Endodermal cell (in vitro differentiated cells): ENCODE measurements around the gene HIPK1. TPM values are rescaled to one million over a fixed set of nuclear protein-coding genes. Genes with fewer than 3 reads are reported as not detected.

ENCODE experiments used
- DNase-seq: peaks from one replicate; pipeline ENCODE4 v3.0.0-alpha.2; 2017
- H3K27ac ChIP-seq: 2 replicates; pipeline ENCODE4 v1.5.1; 2013; ENCODE audit warnings: mild to moderate bottlenecking, low read depth, low read length, moderate library complexity
- H3K27me3 ChIP-seq: 2 replicates; pipeline ENCODE4 v1.6.1; 2013; ENCODE audit warnings: mild to moderate bottlenecking, low read length, moderate library complexity; ENCODE audit not compliant: insufficient read depth, control insufficient read depth, poor library complexity, severe bottlenecking
- H3K36me3 ChIP-seq: 2 replicates; pipeline ENCODE4 v1.7.0; 2013; ENCODE audit warnings: mild to moderate bottlenecking, low read length, moderate library complexity; ENCODE audit not compliant: control insufficient read depth, insufficient read depth
- H3K4me1 ChIP-seq: one replicate; pipeline ENCODE4 v1.7.0; 2013; ENCODE audit warnings: low read length; ENCODE audit not compliant: control insufficient read depth, insufficient read depth
- H3K4me3 ChIP-seq: 2 replicates; pipeline ENCODE4 v1.5.1; 2013; ENCODE audit warnings: mild to moderate bottlenecking, low read length, moderate library complexity
- H3K9ac ChIP-seq: 2 replicates; pipeline ENCODE4 v1.6.1; 2013; ENCODE audit warnings: mild to moderate bottlenecking, low read length, moderate library complexity; ENCODE audit not compliant: poor library complexity, severe bottlenecking; ENCODE audit errors: extremely low read depth
- H3K9me3 ChIP-seq: 2 replicates; pipeline ENCODE4 v1.6.1; 2013; ENCODE audit warnings: mild to moderate bottlenecking, low read length, moderate library complexity; ENCODE audit not compliant: control insufficient read depth
- H3K27ac Mint-ChIP-seq: 2 replicates; pipeline ENCODE4 v1.8.0; 2020; ENCODE audit warnings: mixed read lengths
- H3K27me3 Mint-ChIP-seq: 2 replicates; pipeline ENCODE4 v1.8.0; 2021; ENCODE audit warnings: mild to moderate bottlenecking, mixed read lengths; ENCODE audit not compliant: insufficient read depth
- H3K36me3 Mint-ChIP-seq: 2 replicates; pipeline ENCODE4 v1.8.0; 2020; ENCODE audit warnings: low read depth, mixed read lengths
- H3K4me1 Mint-ChIP-seq: 2 replicates; pipeline ENCODE4 v1.8.0; 2020; ENCODE audit warnings: mixed read lengths
- H3K4me3 Mint-ChIP-seq: 2 replicates; pipeline ENCODE4 v1.8.0; 2020; ENCODE audit warnings: mild to moderate bottlenecking, moderate library complexity, mixed read lengths
- H3K9me3 Mint-ChIP-seq: 2 replicates; pipeline ENCODE4 v1.8.0; 2020; ENCODE audit warnings: mild to moderate bottlenecking, mixed read lengths
- WGBS, 2 experiments: methylation state at CpG; one replicate each; pipeline versions ENCODE4 v1.1.5 to v1.1.7; 2013; ENCODE audit warnings: missing lambda C conversion rate in 2 of 2, mixed read lengths in 1 of 2; ENCODE audit not compliant: insufficient coverage in 1 of 2, insufficient read length in 1 of 2; 5-methylcytosine and 5-hydroxymethylcytosine counted together
- total RNA-seq, 2 donors: library from RNA; stranded (reverse); fragmentation: NEBNext Ultra II Directional in 1 of 2; extraction: Animal tissue kit (Norgen Biotek cat#: 25700) in 1 of 2; gene quantifications; 2 replicates in 1 of 2; 3 replicates in 1 of 2; pipeline ENCODE4 v1.2.1, GENCODE V29; 2021
- TF ChIP-seq, protein P1 (sequence below): fragments of 200-600 bp; sonication (generic); conservative IDR thresholded peaks from 2 replicates; pipeline ENCODE4 v1.5.0; 2021; ENCODE audit warnings: antibody characterized with exemption, mild to moderate bottlenecking

The HIPK1 gene
- total RNA-seq, 2 donors from 2014 or later = 71.4 to 79.2 TPM

DNA sequence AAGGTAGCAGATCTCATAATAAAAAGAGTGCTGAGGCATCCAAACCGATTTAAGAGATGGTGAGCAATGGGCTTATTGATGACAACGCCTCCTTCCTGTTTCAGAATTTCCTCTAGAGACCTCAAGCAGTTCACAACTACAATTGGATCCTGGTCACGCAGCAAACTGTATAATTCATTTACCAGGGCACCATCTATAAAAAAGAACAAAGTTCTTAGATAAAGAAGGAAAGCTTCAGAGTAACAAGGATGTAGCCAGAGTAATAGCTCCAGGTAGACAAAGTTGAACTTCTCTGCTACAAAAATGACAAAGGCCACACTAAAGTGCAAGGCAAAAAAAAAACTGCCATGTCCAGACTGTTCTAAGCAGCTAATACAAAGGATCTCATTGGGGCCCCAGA, 27.9 kb upstream of the HIPK1 start:
- no peak overlapping the region for H3K9ac ChIP-seq
- peaks cover 33% of the 10 kb centered on the region for H3K36me3 ChIP-seq
- DNase-seq = no peak
- no peaks in the 10 kb centered on the region for H3K9me3 ChIP-seq
- TF ChIP-seq, protein P1, sequence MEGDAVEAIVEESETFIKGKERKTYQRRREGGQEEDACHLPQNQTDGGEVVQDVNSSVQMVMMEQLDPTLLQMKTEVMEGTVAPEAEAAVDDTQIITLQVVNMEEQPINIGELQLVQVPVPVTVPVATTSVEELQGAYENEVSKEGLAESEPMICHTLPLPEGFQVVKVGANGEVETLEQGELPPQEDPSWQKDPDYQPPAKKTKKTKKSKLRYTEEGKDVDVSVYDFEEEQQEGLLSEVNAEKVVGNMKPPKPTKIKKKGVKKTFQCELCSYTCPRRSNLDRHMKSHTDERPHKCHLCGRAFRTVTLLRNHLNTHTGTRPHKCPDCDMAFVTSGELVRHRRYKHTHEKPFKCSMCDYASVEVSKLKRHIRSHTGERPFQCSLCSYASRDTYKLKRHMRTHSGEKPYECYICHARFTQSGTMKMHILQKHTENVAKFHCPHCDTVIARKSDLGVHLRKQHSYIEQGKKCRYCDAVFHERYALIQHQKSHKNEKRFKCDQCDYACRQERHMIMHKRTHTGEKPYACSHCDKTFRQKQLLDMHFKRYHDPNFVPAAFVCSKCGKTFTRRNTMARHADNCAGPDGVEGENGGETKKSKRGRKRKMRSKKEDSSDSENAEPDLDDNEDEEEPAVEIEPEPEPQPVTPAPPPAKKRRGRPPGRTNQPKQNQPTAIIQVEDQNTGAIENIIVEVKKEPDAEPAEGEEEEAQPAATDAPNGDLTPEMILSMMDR = no peak
- H3K27me3 ChIP-seq = no peaks in the 10 kb centered on the region
- WGBS, 2 experiments = 79 to 96% methylated on average over 3 of the region's 3 CpGs
- no peak overlapping the region for H3K4me3 ChIP-seq
- peaks cover 23% of the 10 kb centered on the region for H3K36me3 Mint-ChIP-seq
- no peak overlapping the region for H3K4me3 Mint-ChIP-seq
- no peaks in the 10 kb centered on the region for H3K9me3 Mint-ChIP-seq
- H3K27me3 Mint-ChIP-seq = no peaks in the 10 kb centered on the region
- H3K27ac ChIP-seq = no peak overlapping the region
- no peak overlapping the region for H3K27ac Mint-ChIP-seq
- peaks cover 8% of the 10 kb centered on the region for H3K4me1 Mint-ChIP-seq
- H3K4me1 ChIP-seq = no peaks in the 10 kb centered on the region

DNA sequence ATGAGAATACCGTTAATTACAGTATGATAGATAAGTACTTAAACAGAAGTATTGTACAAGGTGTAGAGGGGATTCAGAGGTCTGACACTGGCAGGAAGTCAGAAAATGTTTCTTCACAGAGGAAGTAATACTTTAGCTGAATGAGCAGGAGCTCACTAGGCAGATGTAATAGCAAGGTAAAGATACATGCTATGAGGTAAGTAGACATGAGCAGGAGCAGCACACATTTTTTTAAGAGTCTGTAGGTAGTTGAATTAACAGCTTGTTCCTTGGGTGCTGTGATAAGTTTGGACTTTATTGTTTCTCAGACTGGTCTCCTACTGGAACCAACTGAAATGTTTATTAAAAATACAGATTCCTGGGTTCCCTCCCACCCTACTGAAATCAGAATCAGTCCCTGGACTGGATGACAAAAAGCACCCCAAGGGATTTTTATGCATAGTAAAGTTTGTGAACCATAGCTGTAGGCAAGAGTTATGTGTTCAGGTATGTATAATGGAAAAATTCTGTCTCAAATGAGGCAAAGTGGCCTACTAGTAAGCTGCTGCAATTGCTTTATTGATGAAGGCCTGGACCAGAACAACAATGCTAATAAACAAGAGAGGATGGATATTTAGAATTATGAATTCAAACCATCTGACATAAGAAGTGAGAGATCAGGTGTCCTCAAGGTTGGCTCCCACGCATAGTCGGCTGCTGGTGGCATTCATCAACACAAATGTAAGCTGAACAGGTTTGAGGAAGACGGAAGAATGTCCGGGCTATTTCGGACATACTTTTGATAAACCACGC, 25.4 kb upstream of the HIPK1 start:
- WGBS, 2 experiments = 69 to 77% methylated on average over 4 to 7 of the region's 7 CpGs
- no peak overlapping the region for H3K27ac ChIP-seq
- peaks cover 32% of the 10 kb centered on the region for H3K36me3 ChIP-seq
- Mint-ChIP-seq H3K4me3 (peak overlapping the region; percentile 97), H3K4me1 (peaks cover 8% of the 10 kb centered on the region), H3K27me3 (no peaks in the 10 kb centered on the region), H3K27ac (no peak overlapping the region), H3K9me3 (no peaks in the 10 kb centered on the region), H3K36me3 (peaks cover 16% of the 10 kb centered on the region)
- H3K9ac ChIP-seq = peak overlapping the region; percentile 52
- H3K27me3 ChIP-seq = no peaks in the 10 kb centered on the region
- TF ChIP-seq, protein P1 = no peak
- peak overlapping the region; percentile 95 for H3K4me3 ChIP-seq
- H3K9me3 ChIP-seq = no peaks in the 10 kb centered on the region
- no peak for DNase-seq
- H3K4me1 ChIP-seq = no peaks in the 10 kb centered on the region

DNA sequence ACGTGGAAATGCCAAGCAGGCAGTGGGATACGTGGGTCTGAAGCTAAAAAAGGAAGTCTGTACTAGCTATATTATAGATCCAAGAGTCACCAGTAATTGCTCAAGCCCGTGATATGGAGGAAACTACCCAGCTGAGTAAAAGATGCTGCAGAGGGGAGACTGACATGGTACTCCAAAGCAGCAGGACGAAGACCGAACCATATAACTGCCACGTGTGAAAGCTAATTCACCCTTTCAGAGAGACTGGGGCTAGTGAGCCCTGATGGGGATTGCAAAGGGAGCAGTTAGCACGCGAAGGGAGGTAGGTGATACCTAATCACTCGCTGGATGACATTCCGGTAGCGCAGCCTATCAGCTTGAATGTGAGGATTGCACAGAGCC, 24.8 kb upstream of the HIPK1 start:
- Histone ChIP-seq H3K27me3 (no peaks in the 10 kb centered on the region), H3K36me3 (peaks cover 33% of the 10 kb centered on the region), H3K4me3 (peak overlapping the region; percentile 95), H3K9ac (peak overlapping the region; percentile 52), H3K27ac (peak overlapping the region; percentile 74), H3K9me3 (no peaks in the 10 kb centered on the region), H3K4me1 (no peaks in the 10 kb centered on the region)
- H3K4me3 Mint-ChIP-seq = peak overlapping the region; percentile 97
- TF ChIP-seq, protein P1 = no peak
- H3K36me3 Mint-ChIP-seq = peaks cover 19% of the 10 kb centered on the region
- peak overlapping the region; percentile 93 for H3K27ac Mint-ChIP-seq
- peaks cover 8% of the 10 kb centered on the region for H3K4me1 Mint-ChIP-seq
- H3K27me3 Mint-ChIP-seq = no peaks in the 10 kb centered on the region
- DNase-seq = peak; percentile 81
- no peaks in the 10 kb centered on the region for H3K9me3 Mint-ChIP-seq
- 3 to 4% methylated on average over 11 of the region's 11 CpGs for WGBS, 2 experiments
